PFSK-1 (cell line): ENCODE results near the gene C22orf31.

ENCODE experiments used
- FOXP2 ChIP-seq: optimal IDR thresholded peaks from 2 replicates; pipeline ENCODE3; 2011; ENCODE audit warnings: borderline replicate concordance, control low read depth, inconsistent platforms; ENCODE audit not compliant: insufficient read depth; ENCODE audit errors: extremely low read length, extremely low read depth
- REST ChIP-seq, 2 experiments: IDR thresholded peaks; 2 replicates each; pipeline versions ENCODE4 v1.6.1 to v1.8.0; 2011 to 2012; ENCODE audit warnings: low read depth in 2 of 2, low read length in 2 of 2, control low read depth in 1 of 2, inconsistent platforms in 1 of 2, mild to moderate bottlenecking in 1 of 2, moderate library complexity in 1 of 2; ENCODE audit not compliant: insufficient read depth in 1 of 2
- SIN3A ChIP-seq: IDR thresholded peaks from 2 replicates; pipeline ENCODE4 v1.6.1; 2012; ENCODE audit warnings: mild to moderate bottlenecking, low read length, moderate library complexity, borderline replicate concordance; ENCODE audit not compliant: insufficient read depth

DNA sequence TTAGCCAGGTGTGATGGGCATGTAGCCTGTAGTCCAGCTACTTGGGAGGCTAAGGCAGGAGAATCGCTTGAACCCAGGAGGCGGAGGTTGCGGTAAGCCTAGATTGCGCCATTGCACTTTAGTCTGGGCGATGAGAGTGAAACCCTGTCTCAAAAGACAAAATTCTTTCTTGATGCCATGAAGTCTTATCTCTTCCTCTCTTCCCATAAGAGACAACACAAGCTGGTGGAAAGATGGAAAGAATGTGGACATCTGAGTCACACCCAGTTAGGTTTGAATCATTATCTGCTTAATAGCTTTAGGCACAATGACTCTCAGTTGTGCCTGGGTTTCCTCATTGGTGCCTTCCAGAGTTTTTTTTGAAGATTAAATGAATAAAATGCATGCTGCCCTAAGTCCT, 46.5 kb upstream of the C22orf31 start:
- TF ChIP-seq REST (IDR thresholded peaks at IDR 0.05; ENCODE audit: insufficient read depth in 1 of 2, low read depth in 2 of 2, low read length in 2 of 2), result no peak
- no peak for TF ChIP-seq FOXP2
- TF ChIP-seq SIN3A, result no peak
